Right ventricle myocardium superior (tissue), 1 donor: ENCODE measurements around the gene TBXAS1. TPM values are rescaled to one million over a fixed set of nuclear protein-coding genes. Genes with fewer than 3 reads are reported as not detected.
A peak's percentile ranks its signal among the peaks of the same experiment; 100 is the strongest.

Experiments
- ATAC-seq: fragments of 200-7000 bp; cut with Tn5 transposase; one replicate; pipeline ENCODE4 v1.9.1; 2020; ENCODE audit warnings: mild to moderate bottlenecking; ENCODE audit not compliant: poor library complexity
- DNase-seq: peaks from one replicate; pipeline ENCODE4 v3.0.0-alpha.2; 2020
- intact Hi-C: fragments of 100-400 bp; cut with DNase I; formaldehyde crosslinking; loops from one replicate; pipeline ENCODE4 v1.11.2; 2022
- total RNA-seq: library from RNA; stranded (reverse); fragmentation: NEBNext Ultra II Directional; extraction: Animal tissue kit (Norgen Biotek cat#: 25700); gene quantifications from one replicate; pipeline ENCODE4 v1.2.1, GENCODE V29; 2021
- donor health status: DM: no; HTN: yes; CAD: no; lungs with severe emphysema.

TBXAS1 gene
- total RNA-seq, 1 donor from 2014 or later: 4.2 TPM

GRCh38 chr7:139850906-139851305 is 21.8 kb downstream of the TBXAS1 start:
- intact Hi-C loops: no loop called here
- no peak for ATAC-seq

GRCh38 chr7:139851770-139852481 is 22.9 kb downstream of the TBXAS1 start:
- intact Hi-C loops: no loop called here
- ATAC-seq (no peak), DNase-seq (no peak)

More at GRCh38 chr7:139850906-139851305, 21.8 kb downstream of the TBXAS1 start:
- DNase-seq: no peak

- no peak for DNase-seq
- ATAC-seq: no peak
- intact Hi-C loops: no loop called here
Measured at GRCh38 chr7:139852482-139852845, 23.4 kb downstream of the TBXAS1 start.

- intact Hi-C loops: no loop called here
- ATAC-seq (no peak), DNase-seq (no peak)
Measured at GRCh38 chr7:139853506-139854123, 24.6 kb downstream of the TBXAS1 start.

- intact Hi-C loops: no loop called here
- DNase-seq: no peak
- peak; percentile 52 for ATAC-seq
Measured at GRCh38 chr7:139854124-139854511, 25.1 kb downstream of the TBXAS1 start.

GRCh38 chr7:139854803-139855497 is 25.9 kb downstream of the TBXAS1 start:
- DNase-seq (no peak), ATAC-seq (no peak)
- intact Hi-C loops: no loop called here

GRCh38 chr7:139855498-139856270 is 26.6 kb downstream of the TBXAS1 start:
- ATAC-seq: peak; percentile 79

GRCh38 chr7:139857791-139858190 is 28.7 kb downstream of the TBXAS1 start:
- DNase-seq (no peak), ATAC-seq (no peak)
- intact Hi-C loops: no loop called here

More at GRCh38 chr7:139855498-139856270, 26.6 kb downstream of the TBXAS1 start:
- intact Hi-C loops: no loop called here
- DNase-seq: no peak

- intact Hi-C loops: no loop called here
- peak; percentile 91 for ATAC-seq
- DNase-seq: peak; percentile 80
Measured at GRCh38 chr7:139860090-139860775, 31.2 kb downstream of the TBXAS1 start.

GRCh38 chr7:139861803-139862202 is 32.7 kb downstream of the TBXAS1 start:
- intact Hi-C loops: no loop called here
- ATAC-seq (no peak), DNase-seq (no peak)

- intact Hi-C loops: no loop called here
- DNase-seq: no peak
- ATAC-seq: no peak
Measured at GRCh38 chr7:139866047-139866837, 37.2 kb downstream of the TBXAS1 start.

GRCh38 chr7:139867847-139868246 is 38.8 kb downstream of the TBXAS1 start:
- DNase-seq (no peak), ATAC-seq (no peak)
- intact Hi-C loops: no loop called here

GRCh38 chr7:139869886-139870285 is 40.8 kb downstream of the TBXAS1 start:
- DNase-seq: no peak
- no peak for ATAC-seq
- intact Hi-C loops: no loop called here

- DNase-seq (no peak), ATAC-seq (no peak)
- intact Hi-C loops: no loop called here
Measured at GRCh38 chr7:139870380-139870779, 41.3 kb downstream of the TBXAS1 start.

- intact Hi-C loops: no loop called here
- ATAC-seq (no peak), DNase-seq (no peak)
Measured at GRCh38 chr7:139871331-139871730, 42.3 kb downstream of the TBXAS1 start.

GRCh38 chr7:139871820-139872219 is 42.8 kb downstream of the TBXAS1 start:
- intact Hi-C loops: no loop called here
- ATAC-seq: no peak
- DNase-seq: no peak

- no peak for DNase-seq
- intact Hi-C loops: no loop called here
- ATAC-seq: no peak
Measured at GRCh38 chr7:139873593-139874301, 44.7 kb downstream of the TBXAS1 start.
